ENCODE data around the gene PPP2R2C. TPM values are rescaled to one million over a fixed set of nuclear protein-coding genes. Genes with fewer than 3 reads are reported as not detected.

Gene PPP2R2C
- polyA plus RNA-seq, 1 of the 3 experiments (the other 2 are of a cell fraction), result 0.21 TPM

DNA sequence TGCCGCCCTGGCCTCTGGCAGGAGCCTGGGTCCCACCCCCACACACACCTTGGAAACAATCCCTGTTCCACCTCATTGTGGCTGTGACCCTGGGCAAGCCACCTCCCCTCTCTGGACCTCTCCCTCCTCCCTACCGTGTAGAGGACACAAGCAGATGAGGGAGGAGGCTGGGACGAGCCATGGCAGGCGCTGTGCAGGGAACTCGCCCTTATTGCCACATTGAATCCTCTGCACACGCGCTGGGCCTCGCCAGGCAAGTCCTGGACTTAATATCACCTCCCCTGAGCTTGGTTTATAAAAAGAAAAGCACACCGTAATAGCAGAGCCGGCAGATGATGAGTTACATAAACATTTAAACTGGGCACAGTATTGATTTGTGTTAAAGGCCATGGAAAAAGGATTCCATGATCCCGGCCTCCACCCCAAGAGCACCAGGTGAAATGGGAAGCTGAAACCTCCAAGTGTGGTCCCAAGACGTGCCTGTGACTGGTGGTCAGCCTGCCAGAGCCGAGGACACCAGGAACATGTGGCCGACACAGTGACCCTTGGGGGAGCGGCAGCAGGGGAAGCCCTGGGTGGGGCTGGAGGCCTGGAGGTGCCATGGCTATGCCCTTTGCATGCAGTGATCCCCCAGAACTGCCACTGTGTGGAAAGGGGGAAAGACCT lies 81.1 kb downstream of the PPP2R2C start:
- Histone ChIP-seq H3F3A (replicated peaks; ENCODE audit: insufficient read depth) (no peaks in the 10 kb centered on the region), H3K36me3 (replicated peaks in 1 of 2; ENCODE audit: control insufficient read depth in 1 of 2, insufficient read depth in 2 of 2, low read length in 1 of 2) (no peaks in the 10 kb centered on the region), H3K4me3 (ENCODE audit: low read depth in 2 of 2, low read length in 1 of 2) (no peak overlapping the region), H3K9me2 (no peaks in the 10 kb centered on the region), H3K4me1 (ENCODE audit: control insufficient read depth in 1 of 2, insufficient read depth in 2 of 2, low read depth in 1 of 2, low read length in 1 of 2) (no peaks in the 10 kb centered on the region), H3K9me3 (no peaks in the 10 kb centered on the region), H3K4me2 (no peak overlapping the region), H4K20me1 (ENCODE audit: insufficient read depth) (no peaks in the 10 kb centered on the region), H3K27ac (ENCODE audit: low read depth in 2 of 2, low read length in 1 of 2) (no peak overlapping the region), H3K79me2 (ENCODE audit: insufficient read depth) (no peaks in the 10 kb centered on the region), H3K27me3 (ENCODE audit: insufficient read depth) (no peaks in the 10 kb centered on the region), H2AFZ (ENCODE audit: low read depth) (no peak overlapping the region), H3K9ac (no peak overlapping the region)
- POLR2A ChIA-PET, result no interaction called here
- CTCF ChIA-PET, result interaction anchor here (0.6 to 1.2 kb wide), 3 partner anchors 61 to 155 kb away, joined by 3 to 5 read pairs (median 4); no protein-coding TSS in a partner anchor
- DNase-seq, result no peak
- no peak for TF ChIP-seq RFX5 (IDR thresholded peaks at IDR 0.05; ENCODE audit: low read length)
- no peak for TF ChIP-seq YY1 (IDR thresholded peaks at IDR 0.05; ENCODE audit: low read depth)
- no peak for TF ChIP-seq TCF12 (IDR thresholded peaks at IDR 0.05)
- TF ChIP-seq USF2 (IDR thresholded peaks at IDR 0.05; ENCODE audit: borderline replicate concordance, low read depth, low read length), result no peak
- TF ChIP-seq POLR2AphosphoS5 (IDR thresholded peaks at IDR 0.05; ENCODE audit: low read depth, low read length), result no peak
- no peak for TF ChIP-seq CHD2 (IDR thresholded peaks at IDR 0.05; ENCODE audit: low read length, partially characterized antibody)
- no peak for TF ChIP-seq JUND (IDR thresholded peaks at IDR 0.05)
- TF ChIP-seq GABPA (IDR thresholded peaks at IDR 0.05; ENCODE audit: low read depth), result no peak
- TF ChIP-seq FOSL2 (IDR thresholded peaks at IDR 0.05; ENCODE audit: borderline replicate concordance, low read depth), result no peak
- 52% methylated on average over 14 of the region's 15 CpGs for WGBS (ENCODE audit: low lambda C conversion rate)

GRCh38 chr4:6390356-6390755 lies 82.1 kb downstream of the PPP2R2C start:
- Histone ChIP-seq H3K27me3 (ENCODE audit: insufficient read depth) (no peaks in the 10 kb centered on the region), H3K4me2 (no peak overlapping the region), H3K79me2 (ENCODE audit: insufficient read depth) (no peaks in the 10 kb centered on the region), H3K9me3 (no peaks in the 10 kb centered on the region), H3K9ac (no peak overlapping the region), H4K20me1 (ENCODE audit: insufficient read depth) (no peaks in the 10 kb centered on the region), H3K4me1 (ENCODE audit: control insufficient read depth in 1 of 2, insufficient read depth in 2 of 2, low read depth in 1 of 2, low read length in 1 of 2) (no peaks in the 10 kb centered on the region), H3K27ac (ENCODE audit: low read depth in 2 of 2, low read length in 1 of 2) (no peak overlapping the region), H3K9me2 (no peaks in the 10 kb centered on the region), H3K36me3 (replicated peaks in 1 of 2; ENCODE audit: control insufficient read depth in 1 of 2, insufficient read depth in 2 of 2, low read length in 1 of 2) (no peaks in the 10 kb centered on the region), H3F3A (replicated peaks; ENCODE audit: insufficient read depth) (no peaks in the 10 kb centered on the region), H3K4me3 (ENCODE audit: low read depth in 2 of 2, low read length in 1 of 2) (no peak overlapping the region), H2AFZ (ENCODE audit: low read depth) (no peak overlapping the region)
- 75% methylated on average over 16 of the region's 18 CpGs for WGBS (ENCODE audit: low lambda C conversion rate)
- DNase-seq, result no peak
- no peak for TF ChIP-seq POLR2AphosphoS5 (IDR thresholded peaks at IDR 0.05; ENCODE audit: low read depth, low read length)
- ChIA-PET POLR2A (no interaction called here), CTCF (interaction anchor here (0.7 to 1.8 kb wide), 3 partner anchors 10 to 154 kb away, joined by 3 to 6 read pairs (median 4); no protein-coding TSS in a partner anchor)

DNA sequence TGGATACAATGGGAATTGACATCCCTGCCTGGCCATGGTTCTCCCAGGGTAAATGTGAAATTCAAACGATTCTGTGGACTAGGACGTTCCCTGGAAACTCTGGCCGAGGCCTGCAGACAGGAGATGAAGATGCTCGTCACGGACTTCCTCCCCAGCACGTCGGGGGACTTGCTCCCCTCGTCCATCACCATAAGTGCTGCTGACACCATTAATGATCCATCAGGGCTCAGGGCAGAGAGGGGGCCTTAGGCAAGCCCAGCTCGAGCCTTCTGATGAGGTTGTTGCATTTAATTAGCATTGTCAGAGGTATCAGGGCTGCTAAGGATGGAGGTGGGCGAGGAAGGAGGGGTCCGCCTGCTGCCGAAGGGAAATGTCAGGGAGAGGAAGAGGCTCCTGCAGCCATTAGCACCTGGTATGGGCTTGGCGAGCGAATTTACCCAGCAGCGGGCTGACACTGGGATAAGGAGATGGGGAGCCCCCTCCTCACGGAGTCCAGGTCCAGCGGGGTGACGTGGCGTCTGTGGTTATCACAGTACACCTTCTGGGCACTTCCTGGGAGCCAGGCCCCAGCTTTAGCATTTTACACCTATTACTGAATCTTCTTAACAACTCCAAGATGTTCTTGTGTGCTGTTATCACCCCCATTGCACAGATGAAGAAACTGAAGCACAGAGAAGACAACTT lies 83.1 kb downstream of the PPP2R2C start:
- ChIA-PET CTCF (interaction anchor here (0.6 to 1.8 kb wide), 6 partner anchors 16 to 159 kb away, joined by 3 to 6 read pairs (median 3); no protein-coding TSS in a partner anchor), POLR2A (no interaction called here)
- Histone ChIP-seq H3K4me1 (ENCODE audit: control insufficient read depth in 1 of 2, insufficient read depth in 2 of 2, low read depth in 1 of 2, low read length in 1 of 2) (no peaks in the 10 kb centered on the region; a peak in 1 of 4 replicates), H3K4me3 (ENCODE audit: low read depth in 2 of 2, low read length in 1 of 2) (no peak overlapping the region), H3K9me2 (no peaks in the 10 kb centered on the region), H3K27me3 (ENCODE audit: insufficient read depth) (no peaks in the 10 kb centered on the region), H4K20me1 (ENCODE audit: insufficient read depth) (no peaks in the 10 kb centered on the region), H3K9ac (no peak overlapping the region), H2AFZ (ENCODE audit: low read depth) (no peak overlapping the region), H3K27ac (ENCODE audit: low read depth in 2 of 2, low read length in 1 of 2) (no peak overlapping the region), H3F3A (replicated peaks; ENCODE audit: insufficient read depth) (no peaks in the 10 kb centered on the region), H3K9me3 (no peaks in the 10 kb centered on the region), H3K36me3 (replicated peaks in 1 of 2; ENCODE audit: control insufficient read depth in 1 of 2, insufficient read depth in 2 of 2, low read length in 1 of 2) (no peaks in the 10 kb centered on the region), H3K79me2 (ENCODE audit: insufficient read depth) (no peaks in the 10 kb centered on the region), H3K4me2 (no peak overlapping the region)
- WGBS (ENCODE audit: low lambda C conversion rate), result 59% methylated on average over 18 of the region's 19 CpGs
- no peak for DNase-seq
- TF ChIP-seq USF2 (IDR thresholded peaks at IDR 0.05; ENCODE audit: borderline replicate concordance, low read depth, low read length) (no peak), YY1 (IDR thresholded peaks at IDR 0.05; ENCODE audit: low read depth) (no peak), GABPA (IDR thresholded peaks at IDR 0.05; ENCODE audit: low read depth) (no peak), RCOR1 (IDR thresholded peaks at IDR 0.05; ENCODE audit: low read length) (no peak), POLR2AphosphoS5 (IDR thresholded peaks at IDR 0.05; ENCODE audit: low read depth, low read length) (no peak), NRF1 (IDR thresholded peaks at IDR 0.05; ENCODE audit: low read depth, low read length) (no peak)

All from SK-N-SH (cell line).